Measurements from ENCODE around the gene KLHL9.

- no peak for TF ChIP-seq POLR2AphosphoS5 (IDR thresholded peaks at IDR 0.05)
- TF ChIP-seq POLR2A (IDR thresholded peaks at IDR 0.05): no peak
- no peak for TF ChIP-seq CTCF (IDR thresholded peaks at IDR 0.05)
Observed at GRCh38 chr9:21362287-21362686, 27.1 kb upstream of the KLHL9 start.
